Chondrocyte (in vitro differentiated cells): ENCODE measurements around the gene VPS13D. TPM values are rescaled to one million over a fixed set of nuclear protein-coding genes. Genes with fewer than 3 reads are reported as not detected.
A peak's percentile ranks its signal among the peaks of the same experiment; 100 is the strongest.

Experiments
- DNase-seq: peaks from one replicate; pipeline ENCODE4 v3.0.0; 2021; ENCODE audit warnings: mixed read lengths, low spot score
- H3K27ac Mint-ChIP-seq: one replicate; pipeline ENCODE4 v1.8.0; 2021; ENCODE audit warnings: mild to moderate bottlenecking, moderate library complexity, mixed read lengths; ENCODE audit not compliant: unreplicated experiment
- H3K27me3 Mint-ChIP-seq: 2 replicates; pipeline ENCODE4 v1.8.0; 2021; ENCODE audit warnings: low read depth, mixed read lengths
- H3K36me3 Mint-ChIP-seq: 2 replicates; pipeline ENCODE4 v1.8.0; 2021; ENCODE audit warnings: low read depth, mixed read lengths
- H3K4me1 Mint-ChIP-seq: 2 replicates; pipeline ENCODE4 v1.8.0; 2021; ENCODE audit warnings: low read depth, mild to moderate bottlenecking, mixed read lengths
- H3K4me3 Mint-ChIP-seq: one replicate; pipeline ENCODE4 v1.8.0; 2021; ENCODE audit warnings: mild to moderate bottlenecking, moderate library complexity, mixed read lengths; ENCODE audit not compliant: unreplicated experiment
- H3K9me3 Mint-ChIP-seq: 2 replicates; pipeline ENCODE4 v1.8.0; 2021; ENCODE audit warnings: low read depth, mixed read lengths
- CTCF ChIP-seq: fragments of 200-600 bp; sonication (generic); IDR thresholded peaks from 2 replicates; pipeline ENCODE4 v1.5.0; 2021; ENCODE audit warnings: antibody characterized with exemption, mild to moderate bottlenecking, moderate library complexity
- total RNA-seq: library from RNA; stranded (reverse); gene quantifications from 3 replicates; pipeline ENCODE4 v1.2.1, GENCODE V29; 2021

VPS13D gene
- total RNA-seq, 1 donor from 2014 or later: 40.0 TPM

DNA sequence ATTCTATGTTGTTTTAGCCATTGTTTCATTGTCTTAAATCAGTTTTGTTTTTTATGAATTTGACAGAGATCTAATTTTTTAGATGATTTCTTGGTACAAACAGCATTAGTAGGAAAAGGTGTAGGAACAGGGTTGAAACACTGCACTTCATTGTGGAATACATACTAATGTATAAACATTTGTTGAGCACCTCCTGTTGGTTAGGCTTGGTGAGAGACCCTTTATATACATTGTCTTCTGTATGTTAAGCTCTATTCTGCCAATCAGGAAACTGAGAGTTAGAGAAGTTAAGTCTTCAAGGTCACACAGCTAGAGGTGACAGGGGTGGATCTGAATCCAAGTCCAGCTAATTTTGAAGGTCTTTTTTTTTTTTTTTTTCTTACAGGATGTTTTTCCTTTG lies 192.7 kb downstream of the VPS13D start:
- Mint-ChIP-seq H3K9me3 (no peaks in the 10 kb centered on the region), H3K4me1 (peaks cover 29% of the 10 kb centered on the region), H3K27ac (no peak overlapping the region), H3K36me3 (peaks cover 16% of the 10 kb centered on the region), H3K4me3 (no peak overlapping the region), H3K27me3 (no peaks in the 10 kb centered on the region)
- peak; percentile 22 for TF ChIP-seq CTCF
- DNase-seq: no peak

- DNase-seq: no peak
- no peaks in the 10 kb centered on the region for H3K27me3 Mint-ChIP-seq
- H3K4me1 Mint-ChIP-seq: peaks cover 29% of the 10 kb centered on the region
- peak overlapping the region; percentile 60 for H3K27ac Mint-ChIP-seq
- H3K4me3 Mint-ChIP-seq: no peak overlapping the region
- H3K9me3 Mint-ChIP-seq: no peaks in the 10 kb centered on the region
- no peak for TF ChIP-seq CTCF
- peaks cover 18% of the 10 kb centered on the region for H3K36me3 Mint-ChIP-seq
Measured at GRCh38 chr1:12424087-12424529, 194.3 kb downstream of the VPS13D start.

DNA sequence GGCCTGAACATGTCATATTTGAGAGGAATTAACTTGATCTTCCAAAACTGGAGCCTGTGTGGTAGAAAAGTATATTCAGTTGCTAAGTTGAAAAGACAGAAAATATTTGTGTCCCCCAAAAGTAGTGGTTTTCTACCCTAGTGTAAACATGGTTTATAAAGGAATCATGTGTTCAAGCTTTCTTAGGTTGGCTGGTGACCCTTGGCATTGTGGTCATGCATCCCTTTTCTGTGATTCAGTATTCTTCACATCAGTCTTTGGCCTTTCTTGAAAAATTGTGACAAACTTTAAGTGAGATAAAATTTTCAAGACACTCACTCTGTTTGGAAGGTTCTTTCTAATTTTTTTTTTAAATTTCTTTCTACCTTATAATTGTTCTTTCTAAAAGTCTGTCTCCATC lies 195.0 kb downstream of the VPS13D start:
- DNase-seq: no peak

GRCh38 chr1:12426030-12426429 lies 196.2 kb downstream of the VPS13D start:
- Mint-ChIP-seq H3K9me3 (no peaks in the 10 kb centered on the region), H3K4me3 (no peak overlapping the region), H3K27ac (no peak overlapping the region), H3K36me3 (peaks cover 16% of the 10 kb centered on the region), H3K4me1 (peaks cover 29% of the 10 kb centered on the region), H3K27me3 (no peaks in the 10 kb centered on the region)
- TF ChIP-seq CTCF: no peak
- no peak for DNase-seq

More for the DNA sequence above, 195.0 kb downstream of the VPS13D start:
- H3K36me3 Mint-ChIP-seq: peaks cover 16% of the 10 kb centered on the region
- no peaks in the 10 kb centered on the region for H3K27me3 Mint-ChIP-seq
- peak overlapping the region; percentile 8 for H3K27ac Mint-ChIP-seq
- no peaks in the 10 kb centered on the region for H3K9me3 Mint-ChIP-seq
- TF ChIP-seq CTCF: no peak
- H3K4me3 Mint-ChIP-seq: no peak overlapping the region
- H3K4me1 Mint-ChIP-seq: peaks cover 29% of the 10 kb centered on the region

- no peak for DNase-seq
- Mint-ChIP-seq H3K27me3 (no peaks in the 10 kb centered on the region), H3K4me3 (no peak overlapping the region), H3K4me1 (peaks cover 22% of the 10 kb centered on the region), H3K9me3 (no peaks in the 10 kb centered on the region), H3K36me3 (peaks cover 17% of the 10 kb centered on the region), H3K27ac (no peak overlapping the region)
- TF ChIP-seq CTCF: no peak
Measured at GRCh38 chr1:12428334-12428733, 198.5 kb downstream of the VPS13D start.
